H1 (cell line): ENCODE measurements around the gene GOLGA1. TPM values are rescaled to one million over a fixed set of nuclear protein-coding genes. Genes with fewer than 3 reads are reported as not detected.

ENCODE experiments used
- CTCF ChIA-PET: fragments of 300-600 bp; sonication (Branson Sonifier 250); formaldehyde crosslinking; loops from one replicate; lab custom pipeline; 2021; ENCODE audit not compliant: partially characterized antibody; lab: Charles Lee
- POLR2A ChIA-PET: fragments of 300-600 bp; sonication (Branson Sonifier 250); formaldehyde crosslinking; loops from one replicate; lab custom pipeline; 2021; ENCODE audit warnings: inconsistent platforms; ENCODE audit not compliant: partially characterized antibody; lab: Charles Lee
- DNase-seq, 2 experiments: peaks; one replicate each; pipeline versions ENCODE4 v3.0.0 to v3.0.0-alpha.2; 2010 to 2022; ENCODE audit warnings: low spot score in 2 of 2, low read depth in 1 of 2, mixed read lengths in 1 of 2
- FAIRE-seq: peaks from 2 replicates; lab custom pipeline; 2011; peaks lifted over from hg19 to GRCh38; lab: Jason Lieb, UNC
- H2AFZ ChIP-seq: 2 replicates; pipeline ENCODE4 v1.8.1; 2012; ENCODE audit warnings: low read length, inconsistent platforms
- H2AK5ac ChIP-seq: 2 replicates; pipeline ENCODE4 v1.6.1; 2013; ENCODE audit warnings: low read depth, low read length
- H2BK120ac ChIP-seq: replicated peaks from 2 replicates; pipeline ENCODE3; 2013; ENCODE audit warnings: low read depth, low read length, inconsistent platforms
- H2BK12ac ChIP-seq: 2 replicates; pipeline ENCODE4 v1.6.1; 2013; ENCODE audit warnings: low read depth, low read length
- H2BK15ac ChIP-seq: 2 replicates; pipeline ENCODE4 v1.6.1; 2013; ENCODE audit warnings: low read length
- H2BK20ac ChIP-seq: 2 replicates; pipeline ENCODE4 v1.6.1; 2013; ENCODE audit warnings: low read length
- H2BK5ac ChIP-seq: 2 replicates; pipeline ENCODE4 v1.6.1; 2013; ENCODE audit warnings: low read depth, low read length
- H3K14ac ChIP-seq: 2 replicates; pipeline ENCODE4 v1.6.1; 2013; ENCODE audit warnings: inconsistent platforms; ENCODE audit not compliant: insufficient read length
- H3K18ac ChIP-seq: 2 replicates; pipeline ENCODE4 v1.6.1; 2013; ENCODE audit warnings: low read length; ENCODE audit errors: extremely low read depth
- H3K23ac ChIP-seq: 2 replicates; pipeline ENCODE4 v1.6.1; 2013; ENCODE audit warnings: inconsistent platforms; ENCODE audit not compliant: insufficient read length
- H3K23me2 ChIP-seq: 2 replicates; pipeline ENCODE4 v1.6.1; 2013; ENCODE audit warnings: low read depth, low read length
- H3K27ac ChIP-seq: 2 replicates; pipeline ENCODE4 v1.6.1; 2011; ENCODE audit warnings: low read depth, low read length, inconsistent platforms
- H3K27me3 ChIP-seq, 4 experiments: replicated peaks in 1 of 4; 1 replicate in 1 of 4; 2 replicates in 3 of 4; pipeline versions ENCODE4 v1.6.1 to v1.8.1; 2011 to 2013; ENCODE audit warnings: low read length in 3 of 4, mild to moderate bottlenecking in 3 of 4, inconsistent platforms in 2 of 4, mixed read lengths in 2 of 4, moderate library complexity in 1 of 4; ENCODE audit not compliant: control insufficient read depth in 3 of 4, insufficient read depth in 3 of 4; ENCODE audit errors: extremely low read depth in 1 of 4
- H3K36me3 ChIP-seq, 4 experiments: 2 replicates each; pipeline versions ENCODE4 v1.6.1 to v1.8.1; 2011 to 2013; ENCODE audit warnings: mild to moderate bottlenecking in 4 of 4, low read length in 3 of 4, moderate library complexity in 2 of 4, control low read depth in 1 of 4, inconsistent platforms in 1 of 4; ENCODE audit not compliant: insufficient read depth in 4 of 4, control insufficient read depth in 2 of 4
- H3K4ac ChIP-seq: replicated peaks from 2 replicates; pipeline ENCODE3; 2013; ENCODE audit warnings: low read length, low read depth, mixed read lengths, inconsistent platforms; ENCODE audit not compliant: insufficient read length
- H3K4me1 ChIP-seq, 4 experiments: replicated peaks in 1 of 4; 1 replicate in 1 of 4; 2 replicates in 3 of 4; pipeline versions ENCODE4 v1.6.1 to v1.8.1; 2011 to 2013; ENCODE audit warnings: low read length in 3 of 4, inconsistent platforms in 2 of 4, mixed read lengths in 1 of 4; ENCODE audit not compliant: insufficient read depth in 4 of 4, control insufficient read depth in 3 of 4
- H3K4me2 ChIP-seq, 2 experiments: 2 replicates each; pipeline versions ENCODE4 v1.6.1 to v1.8.1; 2011 to 2013; ENCODE audit warnings: low read depth in 2 of 2, low read length in 2 of 2, control low read depth in 1 of 2, inconsistent platforms in 1 of 2, mild to moderate bottlenecking in 1 of 2; ENCODE audit not compliant: insufficient read depth in 1 of 2
- H3K4me3 ChIP-seq, 4 experiments: fragments of 200-600, 300-600 bp in 1 of 4; sonication (generic), shearing (Covaris generic), sonication (Bioruptor Twin) in 1 of 4; 2 replicates each; pipeline versions ENCODE4 v1.5.1 to v1.8.1; 2011 to 2016; ENCODE audit warnings: low read length in 4 of 4, low read depth in 3 of 4, control low read depth in 2 of 4, inconsistent platforms in 2 of 4, mild to moderate bottlenecking in 2 of 4, mixed read lengths in 1 of 4, moderate library complexity in 1 of 4; ENCODE audit not compliant: insufficient read depth in 2 of 4; ENCODE audit errors: extremely low read depth in 1 of 4
- H3K56ac ChIP-seq: replicated peaks from 2 replicates; pipeline ENCODE3; 2013; ENCODE audit warnings: low read depth, mild to moderate bottlenecking, mixed read lengths, low read length, inconsistent platforms; ENCODE audit not compliant: insufficient read length
- H3K79me1 ChIP-seq: 2 replicates; pipeline ENCODE4 v1.6.1; 2013; ENCODE audit warnings: low read depth, low read length, control low read depth
- H3K79me2 ChIP-seq, 2 experiments: 2 replicates each; pipeline versions ENCODE4 v1.6.1 to v1.8.1; 2012 to 2013; ENCODE audit warnings: low read length in 2 of 2, mild to moderate bottlenecking in 2 of 2, inconsistent platforms in 1 of 2; ENCODE audit not compliant: insufficient read depth in 2 of 2, control insufficient read depth in 1 of 2
- H3K9ac ChIP-seq, 4 experiments: replicated peaks in 1 of 4; 1 replicate in 1 of 4; 2 replicates in 3 of 4; pipeline versions ENCODE4 v1.6.1 to v1.8.1; 2011 to 2013; ENCODE audit warnings: low read depth in 3 of 4, low read length in 3 of 4, control low read depth in 2 of 4, mild to moderate bottlenecking in 2 of 4, moderate library complexity in 2 of 4, inconsistent platforms in 1 of 4; ENCODE audit errors: extremely low read depth in 1 of 4
- H3K9me3 ChIP-seq, 2 experiments: 2 replicates each; pipeline versions ENCODE4 v1.6.1 to v1.8.1; 2012 to 2013; ENCODE audit warnings: mild to moderate bottlenecking in 2 of 2, moderate library complexity in 2 of 2, control low read depth in 1 of 2, inconsistent platforms in 1 of 2, low read depth in 1 of 2, low read length in 1 of 2, mixed read lengths in 1 of 2; ENCODE audit not compliant: insufficient read depth in 2 of 2
- H4K20me1 ChIP-seq, 2 experiments: replicated peaks in 1 of 2; 2 replicates each; pipeline versions ENCODE3 to v1.8.1; 2011 to 2013; ENCODE audit warnings: inconsistent platforms in 2 of 2, low read length in 2 of 2, mild to moderate bottlenecking in 1 of 2; ENCODE audit not compliant: insufficient read depth in 2 of 2, control insufficient read depth in 1 of 2
- H4K5ac ChIP-seq: 2 replicates; pipeline ENCODE4 v1.6.1; 2013; ENCODE audit warnings: low read length, low read depth, mixed read lengths, inconsistent platforms; ENCODE audit not compliant: insufficient read length
- H4K8ac ChIP-seq: 2 replicates; pipeline ENCODE4 v1.8.0; 2013; ENCODE audit warnings: mild to moderate bottlenecking, moderate library complexity, low read length, inconsistent platforms; ENCODE audit not compliant: insufficient read depth; ENCODE audit errors: extremely low read depth
- H4K91ac ChIP-seq: replicated peaks from 2 replicates; pipeline ENCODE3; 2013; ENCODE audit warnings: low read length, mixed read lengths, inconsistent platforms; ENCODE audit not compliant: insufficient read length
- CTBP2 ChIP-seq: IDR thresholded peaks from 2 replicates; pipeline ENCODE4 v1.7.0; 2011; ENCODE audit warnings: borderline replicate concordance, mild to moderate bottlenecking, moderate library complexity, mixed read lengths, low read length; ENCODE audit not compliant: insufficient read depth, insufficient read length
- HDAC6 ChIP-seq: IDR thresholded peaks from one replicate; pipeline ENCODE4 v1.7.1; 2012; ENCODE audit warnings: low read depth, mild to moderate bottlenecking, inconsistent platforms, low read length, moderate library complexity
- KDM1A ChIP-seq: fragments of 200-600, 300-600 bp; sonication (generic); IDR thresholded peaks from 2 replicates; pipeline ENCODE4 v1.7.1; 2016; ENCODE audit warnings: mild to moderate bottlenecking, low read length, borderline replicate concordance
- NRF1 ChIP-seq: IDR thresholded peaks from 2 replicates; pipeline ENCODE4 v1.6.1; 2011; ENCODE audit warnings: mild to moderate bottlenecking, low read depth, low read length, improper control_type of control experiment
- POU5F1 ChIP-seq: IDR thresholded peaks from 2 replicates; pipeline ENCODE4 v1.6.1; 2011; ENCODE audit warnings: low read depth, mild to moderate bottlenecking, low read length, moderate library complexity
- RAD21 ChIP-seq, 2 experiments: IDR thresholded peaks in 1 of 2; conservative IDR thresholded peaks in 1 of 2; 2 replicates each; pipeline ENCODE4 v1.6.1; 2011; ENCODE audit warnings: low read depth in 2 of 2, low read length in 2 of 2, improper control_type of control experiment in 1 of 2, inconsistent platforms in 1 of 2, mild to moderate bottlenecking in 1 of 2, moderate library complexity in 1 of 2
- RBBP5 ChIP-seq: IDR thresholded peaks from 2 replicates; pipeline ENCODE4 v1.7.1; 2012; ENCODE audit warnings: low read depth, mild to moderate bottlenecking, inconsistent platforms, low read length, moderate library complexity, borderline replicate concordance
- RFX5 ChIP-seq: IDR thresholded peaks from 2 replicates; pipeline ENCODE4 v1.6.1; 2011; ENCODE audit warnings: low read depth, low read length, improper control_type of control experiment, borderline replicate concordance
- TAF7 ChIP-seq: optimal IDR thresholded peaks from 2 replicates; pipeline ENCODE3; 2011; ENCODE audit warnings: low read depth, mild to moderate bottlenecking, inconsistent platforms, low read length, moderate library complexity, borderline replicate concordance
- whole genome bisulfite sequencing, 2 experiments: shearing (Covaris generic) in 1 of 2; methylation state at CpG; one replicate each; pipeline versions ENCODE4 v1.1.6 to v1.1.7; 2013 to 2015; ENCODE audit warnings: low lambda C conversion rate in 2 of 2, mixed read lengths in 2 of 2, inconsistent platforms in 1 of 2, low coverage in 1 of 2, missing lambda C conversion rate in 1 of 2; ENCODE audit not compliant: insufficient replicate concordance in 2 of 2, insufficient coverage in 1 of 2, insufficient read length in 1 of 2; ENCODE audit errors: extremely low coverage in 1 of 2, missing lambda C conversion rate in 1 of 2; 5-methylcytosine and 5-hydroxymethylcytosine counted together
- polyA plus RNA-seq, 7 experiments: library from polyadenylated mRNA; depleted of rRNA in 3 of 7; stranded (reverse) in 5 of 7; unstranded in 2 of 7; fragments of >200 nt in 5 of 7; fragments of 200-250 nt in 2 of 7; gene quantifications; 1 replicate in 5 of 7; 2 replicates in 1 of 7; 4 replicates in 1 of 7; pipeline versions ENCODE4 v1.2.1 to v1.2.3, GENCODE V29; 2011 to 2013; ENCODE audit warnings: missing spikeins in 2 of 7, mixed read lengths in 2 of 7
- total RNA-seq: library from RNA; stranded (reverse); fragmentation: NEBNext Ultra II Directional; extraction: Animal tissue kit (Norgen Biotek cat#: 25700); gene quantifications from 2 replicates; pipeline ENCODE4 v1.2.1, GENCODE V29; 2021

The GOLGA1 gene
- total and polyA plus RNA-seq, 2 of the 8 experiments (the other 6 are each of a cell fraction or from before 2014, with no cell fraction given), result 4.8 to 6.5 TPM

- Histone ChIP-seq H2BK12ac (peak overlapping the region; percentile 6; the same call in 1 of the 2 replicates), H2BK120ac (no peak overlapping the region), H2AFZ (no peak overlapping the region), H2BK20ac (no peak overlapping the region), H3K56ac (peak overlapping the region; percentile 92), H3K9me3 (no peaks in the 10 kb centered on the region), H3K4ac (no peak overlapping the region), H4K8ac (peak overlapping the region; percentile 97), H2BK5ac (peak overlapping the region; percentile 80), H3K4me3 (peak overlapping the region; percentile 86 to 95 (median 95)), H4K20me1 (peaks cover 20 to 23% of the 10 kb centered on the region in 2 experiments), H2BK15ac (0 out of 2 replicates have a peak overlapping the region, but pooled peaks have one; percentile 63), H3K79me2 (peaks cover 20 to 57% of the 10 kb centered on the region in 2 experiments), H3K27me3 (no peaks in the 10 kb centered on the region), H3K4me1 (peaks cover 4 to 20% (median 13%) of the 10 kb centered on the region in 4 experiments), H4K5ac (peak overlapping the region; percentile 81), H3K27ac (peak overlapping the region; percentile 84), H2AK5ac (0 out of 2 replicates have a peak overlapping the region, but pooled peaks have one; percentile 3), H4K91ac (peak overlapping the region; percentile 68), H3K14ac (no peak overlapping the region), H3K79me1 (peaks cover 11% of the 10 kb centered on the region), H3K9ac (peak overlapping the region; percentile 86 to 92 (median 86)), H3K23ac (no peak overlapping the region), H3K36me3 (peaks cover 0 to 14% (median 8%) of the 10 kb centered on the region in 4 experiments; a peak in 4 of 8 replicates), H3K18ac (peak overlapping the region; percentile 55), H3K23me2 (peaks cover 8% of the 10 kb centered on the region), H3K4me2 (peak overlapping the region; percentile 91 to 92)
- FAIRE-seq (no peak), DNase-seq (peak in 1 of 2 experiments; percentile 89)
- ChIA-PET POLR2A (interaction anchor here (1.7 to 31.1 kb wide), 3 partner anchors 6 to 302 kb away, joined by 3 to 573 read pairs (median 573); partner anchors contain the start of genes ARPC5L, RPL35 and WDR38), CTCF (interaction anchor here (0.6 to 1.5 kb wide), 5 partner anchors 8 to 251 kb away, joined by 3 to 6 read pairs (median 4); partner anchors contain the start of gene WDR38)
- WGBS, 2 experiments, result 2% methylated on average over 61 of the region's 101 CpGs; no CpG with 5 or more reads in 1 of the 2 experiments
- TF ChIP-seq RFX5, result no peak
- no peak for TF ChIP-seq KDM1A
- TF ChIP-seq CTBP2, result no peak
- TF ChIP-seq TAF7, result peak; percentile 60
- no peak for TF ChIP-seq POU5F1
- no peak for TF ChIP-seq NRF1
- TF ChIP-seq RAD21 (IDR thresholded peaks at IDR 0.05 in 1 of 2, conservative IDR thresholded peaks at IDR 0.05 in 1 of 2; ENCODE audit: low read depth in 2 of 2, low read length in 2 of 2), result no peak; a peak in 1 of 4 replicates
- TF ChIP-seq RBBP5, result 0 out of 2 replicates have a peak, but pooled peaks have one; percentile 13
- TF ChIP-seq HDAC6, result no peak
These were observed 72.1 kb downstream of the GOLGA1 start for GRCh38 chr9:124868511-124869465.
